ENCODE data around the gene FREY1.

- no peak for TF ChIP-seq STAT6 (CRISPR knock-in tag; IDR thresholded peaks at IDR 0.05)
- TF ChIP-seq SRSF7 (optimal IDR thresholded peaks at IDR 0.05; ENCODE audit: low read depth, low read length), result no peak
- no peak for TF ChIP-seq CTCF (IDR thresholded peaks at IDR 0.05 in 2 of 3, conservative IDR thresholded peaks at IDR 0.05 in 1 of 3; ENCODE audit: insufficient read depth in 2 of 3, low read depth in 1 of 3, low read length in 3 of 3)
- TF ChIP-seq REST (IDR thresholded peaks at IDR 0.05; ENCODE audit: borderline replicate concordance), result no peak
- no peak for TF ChIP-seq REST (CRISPR knock-in tag; IDR thresholded peaks at IDR 0.05; ENCODE audit: low read depth)
- TF ChIP-seq EGR1 (conservative IDR thresholded peaks at IDR 0.05), result no peak
- no peak for TF ChIP-seq EZH2 (IDR thresholded peaks at IDR 0.05; ENCODE audit: borderline replicate concordance, low read depth, low read length)
- TF ChIP-seq ZNF274 (IDR thresholded peaks at IDR 0.05; ENCODE audit: borderline replicate concordance, low read depth, low read length), result no peak
- no peak for TF ChIP-seq NR2C2 (CRISPR knock-in tag; IDR thresholded peaks at IDR 0.05)
- no peak for TF ChIP-seq NR2C2 (tag; IDR thresholded peaks at IDR 0.05)
Observed at GRCh38 chr11:45933846-45934579, 26.9 kb upstream of the FREY1 start.

Measured in K562 (cell line).